Mammary epithelial cell (primary cell): ENCODE data around the gene SPZ1.

Experiments
- CTCF ChIP-seq, 2 donors: IDR thresholded peaks in 1 of 2; conservative IDR thresholded peaks in 1 of 2; 2 replicates each; pipeline ENCODE4 v1.5.1; 2011 to 2012; ENCODE audit warnings: inconsistent platforms in 2 of 2, low read length in 2 of 2, mild to moderate bottlenecking in 2 of 2, control low read depth in 1 of 2, low read depth in 1 of 2; ENCODE audit not compliant: insufficient read depth in 1 of 2; ENCODE audit errors: extremely low read depth in 1 of 2
- EZH2 ChIP-seq: IDR thresholded peaks from 2 replicates; pipeline ENCODE4 v1.6.1; 2012; ENCODE audit warnings: low read length, inconsistent platforms, borderline replicate concordance

- TF ChIP-seq CTCF (conservative IDR thresholded peaks at IDR 0.05 in 1 of 2, IDR thresholded peaks at IDR 0.05 in 1 of 2; ENCODE audit: extremely low read depth in 1 of 2, insufficient read depth in 1 of 2, low read depth in 1 of 2, low read length in 2 of 2) (no peak), EZH2 (no peak)
These were observed 49.7 kb downstream of the SPZ1 start for GRCh38 chr5:80369521-80369920.
